Measurements from ENCODE around the gene FMNL2. TPM values are rescaled to one million over a fixed set of nuclear protein-coding genes. Genes with fewer than 3 reads are reported as not detected.
A peak's percentile ranks its signal among the peaks of the same experiment; 100 is the strongest.

The FMNL2 gene
- total RNA-seq, 1 experiment from 2014 or later, result 33.6 TPM

DNA sequence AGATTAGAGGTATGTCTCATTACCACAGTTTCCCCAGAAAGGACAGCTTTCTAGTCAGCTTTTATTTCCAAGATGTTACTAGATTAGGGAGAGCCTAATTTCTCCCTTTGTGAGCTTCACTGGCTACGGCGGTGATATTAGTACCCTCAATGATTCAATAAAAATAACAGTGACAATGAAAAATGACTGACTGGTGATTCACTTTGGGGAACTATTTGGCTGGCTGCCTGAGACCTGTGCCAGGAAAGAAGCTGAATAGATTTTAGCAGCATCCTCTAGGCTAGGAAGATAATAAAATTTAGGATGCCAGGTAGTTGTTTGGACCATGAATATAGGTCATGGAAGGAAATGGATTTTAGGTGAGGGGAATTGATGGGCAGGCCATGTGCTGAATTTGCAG, 178.7 kb downstream of the FMNL2 start:
- H3K27ac ChIP-seq (ENCODE audit: low read length), result peak overlapping the region; percentile 59
- peaks cover 27% of the 10 kb centered on the region for H3K4me1 ChIP-seq (ENCODE audit: control insufficient read depth, insufficient read depth, low read length)
- BruUV-seq (replicated peaks), result no TSS peak
- TF ChIP-seq REST (IDR thresholded peaks at IDR 0.05; ENCODE audit: insufficient read depth in 1 of 2, low read depth in 2 of 2, low read length in 1 of 2) (no peak), POLR2AphosphoS5 (IDR thresholded peaks at IDR 0.05; ENCODE audit: low read depth, low read length) (no peak), TCF7L2 (IDR thresholded peaks at IDR 0.05; ENCODE audit: low read depth, low read length) (no peak)
- no peaks in the 10 kb centered on the region for H3K36me3 ChIP-seq (ENCODE audit: control insufficient read depth, insufficient read depth, low read length)
- no peak overlapping the region for H3K4me3 ChIP-seq (ENCODE audit: low read depth in 2 of 2, low read length in 2 of 2)
- ATAC-seq (peak; percentile 78), DNase-seq (ENCODE audit: low read depth, low spot score) (peak; percentile 82)
- H3K9me3 ChIP-seq (ENCODE audit: control insufficient read depth, insufficient read depth, low read depth, low read length), result no peaks in the 10 kb centered on the region
- in situ Hi-C loops (cut with HindIII; ENCODE audit: low pct_unique_long_range_greater_than_20kb, low sequenced_read_pairs) (no loop called here), intact Hi-C loops (cut with micrococcal nuclease; ENCODE audit: unreplicated experiment) (no loop called here)
- no peaks in the 10 kb centered on the region for H3K27me3 ChIP-seq (ENCODE audit: control insufficient read depth, insufficient read depth, low read length)
- CTCF ChIA-PET, result no interaction called here
- POLR2A ChIA-PET, result interaction anchor here (0.6 kb wide), 1 partner anchor 12 kb away, joined by 3 read pairs; no protein-coding TSS in a partner anchor

GRCh38 chr2:152518034-152518433, 183.1 kb downstream of the FMNL2 start:
- ChIA-PET POLR2A (interaction anchor here (0.6 kb wide), 1 partner anchor 52 kb away, joined by 3 read pairs; no protein-coding TSS in a partner anchor), CTCF (no interaction called here)
- no peak for TF ChIP-seq TCF7L2 (IDR thresholded peaks at IDR 0.05; ENCODE audit: low read depth, low read length)
- TF ChIP-seq, protein P1, sequence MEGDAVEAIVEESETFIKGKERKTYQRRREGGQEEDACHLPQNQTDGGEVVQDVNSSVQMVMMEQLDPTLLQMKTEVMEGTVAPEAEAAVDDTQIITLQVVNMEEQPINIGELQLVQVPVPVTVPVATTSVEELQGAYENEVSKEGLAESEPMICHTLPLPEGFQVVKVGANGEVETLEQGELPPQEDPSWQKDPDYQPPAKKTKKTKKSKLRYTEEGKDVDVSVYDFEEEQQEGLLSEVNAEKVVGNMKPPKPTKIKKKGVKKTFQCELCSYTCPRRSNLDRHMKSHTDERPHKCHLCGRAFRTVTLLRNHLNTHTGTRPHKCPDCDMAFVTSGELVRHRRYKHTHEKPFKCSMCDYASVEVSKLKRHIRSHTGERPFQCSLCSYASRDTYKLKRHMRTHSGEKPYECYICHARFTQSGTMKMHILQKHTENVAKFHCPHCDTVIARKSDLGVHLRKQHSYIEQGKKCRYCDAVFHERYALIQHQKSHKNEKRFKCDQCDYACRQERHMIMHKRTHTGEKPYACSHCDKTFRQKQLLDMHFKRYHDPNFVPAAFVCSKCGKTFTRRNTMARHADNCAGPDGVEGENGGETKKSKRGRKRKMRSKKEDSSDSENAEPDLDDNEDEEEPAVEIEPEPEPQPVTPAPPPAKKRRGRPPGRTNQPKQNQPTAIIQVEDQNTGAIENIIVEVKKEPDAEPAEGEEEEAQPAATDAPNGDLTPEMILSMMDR (IDR thresholded peaks at IDR 0.05), result no peak
- no TSS peak for BruUV-seq (replicated peaks)
- Histone ChIP-seq H3K27me3 (ENCODE audit: control insufficient read depth, insufficient read depth, low read length) (no peaks in the 10 kb centered on the region), H3K36me3 (ENCODE audit: control insufficient read depth, insufficient read depth, low read length) (no peaks in the 10 kb centered on the region), H3K27ac (ENCODE audit: low read length) (0 out of 2 replicates have a peak overlapping the region, but pooled peaks have one; percentile 29), H3K9me3 (ENCODE audit: control insufficient read depth, insufficient read depth, low read depth, low read length) (no peaks in the 10 kb centered on the region), H3K4me3 (ENCODE audit: low read depth in 2 of 2, low read length in 2 of 2) (no peak overlapping the region), H3K4me1 (ENCODE audit: control insufficient read depth, insufficient read depth, low read length) (peaks cover 17% of the 10 kb centered on the region)
- in situ Hi-C loops (cut with HindIII; ENCODE audit: low pct_unique_long_range_greater_than_20kb, low sequenced_read_pairs), result no loop called here
- DNase-seq (ENCODE audit: low read depth, low spot score) (no peak), ATAC-seq (no peak)
- intact Hi-C loops (cut with micrococcal nuclease; ENCODE audit: unreplicated experiment), result no loop called here

GRCh38 chr2:152518641-152519580, 183.9 kb downstream of the FMNL2 start:
- Histone ChIP-seq H3K27ac (ENCODE audit: low read length) (peak overlapping the region; percentile 29; the same call in 1 of the 2 replicates), H3K4me1 (ENCODE audit: control insufficient read depth, insufficient read depth, low read length) (peaks cover 10% of the 10 kb centered on the region), H3K36me3 (ENCODE audit: control insufficient read depth, insufficient read depth, low read length) (no peaks in the 10 kb centered on the region), H3K9me3 (ENCODE audit: control insufficient read depth, insufficient read depth, low read depth, low read length) (no peaks in the 10 kb centered on the region), H3K27me3 (ENCODE audit: control insufficient read depth, insufficient read depth, low read length) (no peaks in the 10 kb centered on the region), H3K4me3 (ENCODE audit: low read depth in 2 of 2, low read length in 2 of 2) (no peak overlapping the region)
- no peak for TF ChIP-seq POLR2AphosphoS5 (IDR thresholded peaks at IDR 0.05; ENCODE audit: low read depth, low read length)
- TF ChIP-seq TCF7L2 (IDR thresholded peaks at IDR 0.05; ENCODE audit: low read depth, low read length), result no peak
- TF ChIP-seq REST (IDR thresholded peaks at IDR 0.05; ENCODE audit: insufficient read depth in 1 of 2, low read depth in 2 of 2, low read length in 1 of 2), result no peak
- TF ChIP-seq, protein P1 (IDR thresholded peaks at IDR 0.05), result no peak
- TF ChIP-seq SIN3A (IDR thresholded peaks at IDR 0.05; ENCODE audit: borderline replicate concordance, insufficient read depth, low read depth, low read length), result no peak
- in situ Hi-C loops (cut with HindIII; ENCODE audit: low pct_unique_long_range_greater_than_20kb, low sequenced_read_pairs), result no loop called here
- ChIA-PET CTCF (no interaction called here), POLR2A (interaction anchor here (0.6 kb wide), 1 partner anchor 53 kb away, joined by 3 read pairs; no protein-coding TSS in a partner anchor)
- no peak for DNase-seq (ENCODE audit: low read depth, low spot score)
- intact Hi-C loops (cut with micrococcal nuclease; ENCODE audit: unreplicated experiment), result no loop called here
- ATAC-seq, result no peak
- BruUV-seq (replicated peaks), result no TSS peak

Measured in Panc1 (cell line).